SK-N-DZ (cell line): ENCODE data around the gene CERS1.

Source experiments
- DNase-seq: peaks from one replicate; pipeline ENCODE4 v3.0.0-alpha.2; 2015; ENCODE audit warnings: low spot score

CERS1 gene

GRCh38 chr19:18898607-18899408 lies 2.9 kb upstream of the CERS1 start:
- DNase-seq = no peak

DNA sequence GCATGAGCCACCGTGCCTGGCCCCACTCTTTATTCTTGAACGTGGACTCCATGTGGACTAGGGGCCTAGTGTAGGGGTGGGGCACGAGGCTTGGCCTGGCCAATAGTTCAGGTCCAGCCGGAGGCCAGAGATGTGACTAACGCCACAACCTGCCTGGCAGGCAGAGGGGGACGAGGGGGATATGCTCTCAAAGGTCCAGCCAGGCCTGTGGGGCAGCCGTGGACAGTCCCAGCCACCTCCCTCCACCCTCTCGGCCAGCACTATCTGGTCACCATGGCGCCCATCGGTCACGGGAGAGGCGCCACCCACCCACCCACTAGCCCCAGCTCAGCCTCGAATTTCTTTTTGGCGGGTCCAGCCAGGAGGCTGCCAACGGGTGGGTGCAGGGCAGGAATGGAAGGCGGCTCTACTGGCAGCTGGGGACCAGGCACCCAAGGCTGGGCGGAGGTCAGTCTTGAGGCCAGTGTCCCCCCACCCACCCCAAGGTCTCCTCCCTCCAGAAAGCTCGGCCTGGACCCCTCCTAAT lies 2.2 kb upstream of the CERS1 start:
- DNase-seq = no peak

GRCh38 chr19:18897094-18898029 lies 1.4 kb upstream of the CERS1 start:
- no peak for DNase-seq

- no peak for DNase-seq
These were observed 473 bp upstream of the CERS1 start for GRCh38 chr19:18896421-18896841.

- DNase-seq = peak; percentile 80
These were observed 727 bp downstream of the CERS1 start for GRCh38 chr19:18895038-18895823.

- peak; percentile 79 for DNase-seq
These were observed 1.5 kb downstream of the CERS1 start for GRCh38 chr19:18894254-18895037.

DNA sequence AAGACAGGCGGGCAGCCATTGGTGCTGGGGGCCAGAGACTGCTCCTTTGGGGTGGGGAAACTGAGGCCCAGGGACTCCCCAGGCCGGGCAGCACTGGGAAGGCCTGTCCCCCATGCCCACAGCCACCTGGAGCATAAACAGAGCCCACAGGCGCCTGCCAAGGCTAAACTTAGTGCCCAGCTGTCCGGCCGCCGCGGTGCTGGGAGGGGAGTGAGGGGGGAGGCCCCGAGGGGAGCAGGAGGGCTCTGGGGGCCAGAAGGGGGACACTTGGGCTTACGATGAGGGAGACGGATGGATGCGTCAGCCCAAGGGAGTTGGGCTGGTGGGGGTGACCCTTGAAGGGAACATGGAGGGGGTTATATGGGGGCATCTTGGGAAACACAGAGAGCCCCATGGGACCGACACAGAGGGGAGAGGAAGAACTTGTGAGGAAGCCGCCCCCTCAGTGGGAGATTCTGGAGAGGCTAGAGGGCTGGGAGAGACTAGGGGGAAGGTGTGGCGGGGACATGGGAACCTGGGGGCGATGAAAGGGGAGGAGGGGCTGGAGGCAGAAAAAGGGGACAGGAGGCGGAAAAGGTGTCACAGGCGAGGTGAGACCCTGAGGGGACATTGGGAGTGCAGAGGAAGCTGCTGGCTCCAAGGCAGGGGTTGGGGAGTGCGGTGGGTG lies 2.2 kb downstream of the CERS1 start:
- DNase-seq = no peak

- DNase-seq = no peak
These were observed 5.8 kb downstream of the CERS1 start for GRCh38 chr19:18889949-18890745.

- DNase-seq = no peak
These were observed 9.0 kb downstream of the CERS1 start for GRCh38 chr19:18886972-18887371.

GRCh38 chr19:18883526-18884304 lies 12.2 kb downstream of the CERS1 start:
- DNase-seq = no peak

DNA sequence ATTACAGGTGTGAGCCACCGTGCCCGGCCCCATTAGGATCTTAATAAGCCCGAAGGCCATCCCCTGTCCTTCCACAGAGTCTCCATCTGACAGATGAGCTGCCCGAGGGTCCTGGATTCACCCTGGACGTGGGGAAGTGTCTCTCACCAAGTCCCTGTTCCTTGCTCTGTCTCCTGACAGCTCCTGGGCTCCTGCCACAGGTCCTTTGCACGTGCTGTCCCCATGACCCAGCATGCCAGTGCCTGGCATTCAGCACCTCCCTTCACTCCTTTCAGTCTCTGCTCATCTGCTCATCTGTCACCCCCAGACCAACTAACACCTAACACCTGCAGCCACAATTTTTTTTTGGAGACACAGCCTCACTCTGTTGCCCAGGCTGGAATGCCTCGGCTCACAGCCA lies 14.5 kb downstream of the CERS1 start:
- DNase-seq = no peak

- DNase-seq = no peak
These were observed 16.2 kb downstream of the CERS1 start for GRCh38 chr19:18879579-18880373.

DNA sequence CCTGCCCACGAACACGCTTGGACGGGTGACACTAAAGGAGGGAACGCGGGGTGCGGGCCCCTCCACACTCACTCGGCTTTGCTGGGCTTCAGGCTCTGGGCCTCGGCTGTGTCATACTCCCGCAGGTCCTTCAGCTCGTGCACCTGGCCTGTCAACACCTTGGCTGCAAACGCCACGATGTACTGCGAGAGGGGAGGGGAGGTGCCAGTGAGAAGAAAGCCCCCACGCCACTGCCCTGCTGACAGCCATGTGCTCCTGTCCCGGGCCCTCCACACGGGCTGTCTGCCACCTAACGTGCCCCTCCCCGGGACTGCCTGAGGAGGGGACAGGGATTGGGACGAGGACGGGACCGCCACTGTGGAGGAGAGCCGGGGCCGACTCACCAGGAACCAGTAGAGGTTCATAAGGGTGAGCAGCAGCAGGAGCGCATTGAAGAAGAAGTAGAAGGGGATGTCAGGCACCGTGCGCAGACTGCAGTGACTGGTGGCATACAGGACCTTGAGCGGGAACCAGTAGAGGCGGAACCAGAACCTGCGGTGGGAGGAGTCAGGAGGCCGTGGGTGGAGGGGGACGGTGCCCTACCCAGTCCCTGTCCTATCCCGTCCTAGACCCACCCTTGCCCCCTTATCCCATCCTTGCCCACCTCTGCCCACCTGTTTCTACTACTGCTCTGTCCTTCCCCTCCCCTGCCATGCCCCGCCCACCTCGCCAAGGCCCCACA lies 16.9 kb downstream of the CERS1 start:
- no peak for DNase-seq

DNA sequence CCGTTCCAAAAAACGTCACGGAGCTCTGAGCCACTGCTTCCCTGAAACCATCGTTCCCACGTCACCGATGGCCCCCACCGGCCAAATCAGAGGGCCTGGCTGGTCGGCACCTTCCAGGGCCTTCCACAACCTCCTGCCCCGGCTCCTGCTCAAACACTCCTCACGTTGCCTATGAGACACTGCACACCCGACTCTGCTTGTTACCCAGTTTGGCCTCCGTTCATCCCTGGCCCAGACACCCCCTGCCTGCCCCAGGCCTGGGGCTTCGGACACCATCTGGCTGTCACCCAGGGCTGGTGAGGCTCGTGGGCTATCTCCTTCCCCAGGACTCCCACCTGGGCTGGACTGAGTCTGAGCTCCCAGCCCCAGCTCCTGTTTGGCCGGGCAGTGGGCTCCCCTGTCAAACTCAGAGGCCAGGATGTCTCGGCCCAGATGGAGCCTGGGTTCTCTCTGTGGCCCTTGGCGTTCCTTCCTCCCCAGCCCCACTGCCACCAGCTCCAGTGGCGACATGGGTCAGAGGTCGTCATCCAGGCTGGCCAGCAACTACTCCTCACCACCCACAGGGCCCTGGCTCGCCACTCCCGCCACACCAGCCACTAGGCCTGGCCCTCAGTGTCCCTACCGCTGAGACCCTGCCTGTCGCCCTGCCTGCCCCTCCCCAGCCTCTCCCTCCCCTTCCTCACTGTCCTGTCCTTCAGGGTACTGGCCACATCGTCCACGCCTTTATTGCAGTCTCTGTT lies 17.7 kb downstream of the CERS1 start:
- DNase-seq = no peak

GRCh38 chr19:18876865-18877264 lies 19.1 kb downstream of the CERS1 start:
- no peak for DNase-seq

DNA sequence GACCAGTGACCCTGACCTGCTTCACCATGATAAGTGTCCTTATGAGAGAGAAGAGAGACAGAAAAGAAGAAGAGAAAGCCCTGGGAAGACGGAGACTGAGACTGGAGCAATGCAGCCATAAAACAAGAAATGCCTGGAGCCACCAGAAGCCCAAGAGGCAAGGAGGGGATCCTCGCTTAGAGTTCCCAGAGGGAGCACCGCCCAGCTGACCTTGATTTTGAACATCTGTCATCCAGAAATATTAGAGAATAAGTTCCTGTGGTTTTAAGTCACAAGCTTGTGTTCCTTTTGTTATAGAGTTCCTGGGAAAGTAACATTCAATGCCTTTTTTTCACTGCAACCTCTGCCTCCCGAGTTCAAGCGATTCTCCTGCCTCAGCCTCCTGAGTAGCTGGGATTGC lies 20.2 kb downstream of the CERS1 start:
- DNase-seq = no peak
